ENCODE results near the gene TRA2B. TPM values are rescaled to one million over a fixed set of nuclear protein-coding genes. Genes with fewer than 3 reads are reported as not detected.

Gene TRA2B
- total and polyA plus RNA-seq, 10 donors, result 101 to 235 (median 143) TPM

DNA sequence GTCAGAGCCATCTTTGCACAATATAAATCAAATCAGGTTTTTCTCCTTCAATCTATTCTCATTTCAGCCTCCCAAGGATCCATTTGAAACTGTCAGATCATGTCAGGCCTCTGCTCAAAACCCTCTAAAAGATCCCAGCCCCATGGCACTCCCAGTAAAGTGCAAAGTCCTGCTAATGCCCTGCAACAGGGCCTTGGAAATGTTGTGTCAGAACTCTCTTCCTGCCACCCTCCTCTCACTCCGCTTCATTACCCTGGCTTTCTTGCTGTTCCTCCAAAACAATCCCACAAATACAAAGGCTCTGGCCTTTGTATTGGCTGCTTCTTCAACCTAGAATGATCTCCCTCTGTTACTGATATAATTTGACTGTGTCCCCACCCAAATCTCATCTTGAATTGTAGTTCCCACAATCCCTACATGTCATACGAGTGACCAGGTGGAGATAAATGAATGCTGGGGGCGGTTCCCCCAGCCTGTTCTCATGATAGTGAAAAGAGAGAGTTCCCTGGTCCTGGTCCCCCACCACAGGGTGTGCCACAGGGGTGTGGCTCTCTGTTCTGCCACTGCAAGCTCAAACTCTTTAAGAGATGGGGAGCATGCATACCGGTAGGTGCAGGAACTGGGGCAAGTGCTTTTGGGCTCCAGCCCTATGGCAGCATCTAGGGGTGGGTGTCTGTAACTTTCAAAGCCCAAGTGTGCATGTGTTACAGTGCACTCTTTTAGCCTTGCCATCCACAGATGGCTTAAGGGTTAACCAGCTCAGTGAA is 22.9 kb upstream of the TRA2B start:
- DNase-seq, result no peak
- Histone ChIP-seq H3K9me3 (peaks cover 0 to 14% (median 6%) of the 10 kb centered on the region in 8 donors), H3K27ac (peak overlapping the region in 3 of 8 donors; percentile 7 to 65 (median 64)), H3K4me1 (peaks cover 0 to 7% (median 0%) of the 10 kb centered on the region in 6 donors), H3K27me3 (replicated peaks in 1 of 7) (peaks cover 0 to 12% (median 0%) of the 10 kb centered on the region in 7 donors), H3K4me3 (no peak overlapping the region), H3K36me3 (no peaks in the 10 kb centered on the region)
- intact Hi-C loops (cut with DNase I; ENCODE audit: low total_unique reads), result no loop called here
- TF ChIP-seq POLR2AphosphoS5 (IDR thresholded peaks at IDR 0.05) (no peak), POLR2A (IDR thresholded peaks at IDR 0.05) (no peak)
- TF ChIP-seq, protein P1, sequence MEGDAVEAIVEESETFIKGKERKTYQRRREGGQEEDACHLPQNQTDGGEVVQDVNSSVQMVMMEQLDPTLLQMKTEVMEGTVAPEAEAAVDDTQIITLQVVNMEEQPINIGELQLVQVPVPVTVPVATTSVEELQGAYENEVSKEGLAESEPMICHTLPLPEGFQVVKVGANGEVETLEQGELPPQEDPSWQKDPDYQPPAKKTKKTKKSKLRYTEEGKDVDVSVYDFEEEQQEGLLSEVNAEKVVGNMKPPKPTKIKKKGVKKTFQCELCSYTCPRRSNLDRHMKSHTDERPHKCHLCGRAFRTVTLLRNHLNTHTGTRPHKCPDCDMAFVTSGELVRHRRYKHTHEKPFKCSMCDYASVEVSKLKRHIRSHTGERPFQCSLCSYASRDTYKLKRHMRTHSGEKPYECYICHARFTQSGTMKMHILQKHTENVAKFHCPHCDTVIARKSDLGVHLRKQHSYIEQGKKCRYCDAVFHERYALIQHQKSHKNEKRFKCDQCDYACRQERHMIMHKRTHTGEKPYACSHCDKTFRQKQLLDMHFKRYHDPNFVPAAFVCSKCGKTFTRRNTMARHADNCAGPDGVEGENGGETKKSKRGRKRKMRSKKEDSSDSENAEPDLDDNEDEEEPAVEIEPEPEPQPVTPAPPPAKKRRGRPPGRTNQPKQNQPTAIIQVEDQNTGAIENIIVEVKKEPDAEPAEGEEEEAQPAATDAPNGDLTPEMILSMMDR (IDR thresholded peaks at IDR 0.05 in 8 of 11, conservative IDR thresholded peaks at IDR 0.05 in 3 of 11), result no peak
- WGBS, 5 donors, result 75 to 91% (median 79%) methylated on average over 4 of the region's 4 CpGs

DNA sequence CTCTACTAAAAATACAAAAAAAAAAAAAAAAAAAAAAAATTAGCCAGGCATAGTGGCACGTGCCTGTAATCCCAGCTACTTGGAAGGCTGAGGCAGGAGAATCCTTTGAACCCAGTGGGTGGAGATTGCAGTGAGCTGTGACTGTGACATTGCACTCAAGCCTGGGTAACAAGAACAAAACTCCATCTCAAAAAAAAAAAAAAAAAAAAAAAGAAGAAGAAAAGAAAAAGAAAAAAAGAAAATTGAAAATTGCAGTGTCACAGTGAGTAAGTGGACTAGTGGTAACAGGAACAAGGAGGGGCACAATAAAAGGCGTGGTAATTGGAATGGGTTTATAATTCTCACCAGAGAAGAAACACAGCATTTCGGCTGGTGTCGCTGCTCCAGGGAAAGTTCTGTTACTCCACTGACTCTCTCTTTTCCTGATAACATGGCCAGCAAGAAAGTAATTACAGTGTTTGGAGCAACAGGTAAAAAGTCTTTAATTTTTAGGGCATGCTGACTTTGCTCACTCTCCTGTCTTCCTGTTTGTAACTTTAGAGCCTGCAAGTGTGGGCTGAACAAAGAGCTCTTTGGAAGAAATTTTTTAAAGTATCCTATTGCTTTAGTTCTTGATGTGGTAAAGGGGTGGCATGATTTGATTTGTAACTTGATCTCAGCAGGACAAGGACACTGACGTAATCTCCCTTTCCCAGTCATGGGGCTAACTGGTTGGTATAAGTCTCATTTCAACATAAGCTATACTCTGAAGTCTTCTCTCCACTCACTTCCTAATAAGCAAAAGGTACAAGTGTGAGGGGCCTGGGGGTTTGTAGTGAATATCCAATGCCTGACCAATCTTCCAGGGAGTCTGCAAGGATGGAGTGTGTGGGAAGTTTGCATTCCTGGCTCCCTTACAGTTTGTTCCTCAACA is 22.1 kb upstream of the TRA2B start:
- intact Hi-C loops (cut with DNase I; ENCODE audit: low total_unique reads), result no loop called here
- Histone ChIP-seq H3K36me3 (no peaks in the 10 kb centered on the region), H3K4me3 (no peak overlapping the region), H3K4me1 (peaks cover 0 to 7% (median 0%) of the 10 kb centered on the region in 6 donors), H3K27ac (peak overlapping the region in 3 of 8 donors; percentile 28 to 65 (median 64)), H3K9me3 (peaks cover 0 to 8% (median 0%) of the 10 kb centered on the region in 8 donors), H3K27me3 (replicated peaks in 1 of 7) (peaks cover 0 to 15% (median 0%) of the 10 kb centered on the region in 7 donors)
- 21 to 44% (median 33%) methylated on average over 5 of the region's 5 CpGs for WGBS, 5 donors
- TF ChIP-seq POLR2AphosphoS5 (IDR thresholded peaks at IDR 0.05) (no peak), POLR2A (IDR thresholded peaks at IDR 0.05) (no peak)
- TF ChIP-seq, protein P1 (IDR thresholded peaks at IDR 0.05 in 8 of 11, conservative IDR thresholded peaks at IDR 0.05 in 3 of 11), result no peak
- no peak for DNase-seq

DNA sequence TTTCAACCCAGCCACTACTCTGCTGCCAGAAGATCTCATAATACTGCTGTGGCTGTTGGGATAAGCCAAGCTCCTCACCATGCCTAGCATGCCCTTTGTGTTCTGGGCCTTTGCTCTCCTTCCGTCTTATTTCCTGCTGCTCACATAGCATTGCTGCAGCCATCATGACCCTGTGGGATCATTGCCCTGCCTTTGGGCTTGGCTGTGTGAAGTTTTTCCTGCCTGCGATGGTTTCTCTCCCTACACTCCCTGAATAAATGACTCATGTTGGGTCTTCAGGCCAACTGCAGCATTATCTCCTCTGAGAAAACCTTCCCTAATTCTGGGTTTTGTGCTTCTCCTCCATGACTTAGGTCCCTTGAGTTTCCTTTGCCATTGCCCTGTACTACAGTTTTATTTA is 20.8 kb upstream of the TRA2B start:
- Histone ChIP-seq H3K36me3 (no peaks in the 10 kb centered on the region), H3K4me3 (no peak overlapping the region), H3K27me3 (replicated peaks in 1 of 7) (peaks cover 0 to 15% (median 0%) of the 10 kb centered on the region in 7 donors), H3K27ac (no peak overlapping the region), H3K4me1 (peaks cover 0 to 7% (median 0%) of the 10 kb centered on the region in 6 donors), H3K9me3 (peaks cover 0 to 8% (median 0%) of the 10 kb centered on the region in 8 donors)
- DNase-seq, result no peak
- 79 to 98% (median 88%) methylated on average over 2 of the region's 2 CpGs for WGBS, 5 donors
- TF ChIP-seq, protein P1 (IDR thresholded peaks at IDR 0.05 in 8 of 11, conservative IDR thresholded peaks at IDR 0.05 in 3 of 11), result no peak
- no peak for TF ChIP-seq POLR2A (IDR thresholded peaks at IDR 0.05)
- TF ChIP-seq POLR2AphosphoS5 (IDR thresholded peaks at IDR 0.05), result no peak
- intact Hi-C loops (cut with DNase I; ENCODE audit: low total_unique reads), result no loop called here
